ENCODE data around the gene SPINK8.
"Not testable (repeated sequence)": the region's sequence is repeated elsewhere in the genome, so short reads cannot be mapped to it uniquely, and the experiment has no call there.

The SPINK8 gene

DNA sequence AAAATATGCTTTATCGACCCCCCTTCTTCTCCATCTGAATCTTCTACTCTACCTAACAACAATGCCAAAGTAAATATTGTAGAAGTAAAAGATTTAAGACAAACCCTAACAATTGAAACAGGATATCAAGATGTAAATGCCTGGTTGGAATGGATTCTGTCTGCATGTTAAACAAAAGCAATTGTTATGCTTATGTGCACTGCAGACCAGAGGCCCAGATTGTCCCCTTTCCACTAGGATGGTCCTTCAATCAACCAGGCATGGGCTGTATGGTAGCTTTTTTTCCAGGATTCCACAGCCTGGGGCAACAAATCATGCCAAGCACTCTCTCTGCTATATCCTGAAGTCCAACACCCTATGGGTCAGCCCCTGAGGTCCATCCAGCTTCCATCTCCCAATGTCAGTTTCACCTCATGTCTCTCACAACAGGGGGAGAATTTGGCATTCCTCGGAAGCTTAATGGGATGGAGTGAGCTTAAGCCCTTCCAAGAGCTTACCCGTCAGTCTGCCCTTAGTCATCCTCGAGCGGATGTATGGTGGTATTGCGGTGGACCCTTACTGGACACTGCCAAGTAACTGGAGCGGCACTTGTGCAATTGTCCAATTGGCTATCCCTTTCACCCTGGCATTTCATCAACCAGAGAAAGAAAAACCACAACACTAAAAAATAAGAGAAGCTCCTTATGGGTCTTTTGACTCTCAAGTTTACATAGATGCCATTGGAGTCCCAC is 56.4 kb downstream of the SPINK8 start:
- DNase-seq, result no peak

DNA sequence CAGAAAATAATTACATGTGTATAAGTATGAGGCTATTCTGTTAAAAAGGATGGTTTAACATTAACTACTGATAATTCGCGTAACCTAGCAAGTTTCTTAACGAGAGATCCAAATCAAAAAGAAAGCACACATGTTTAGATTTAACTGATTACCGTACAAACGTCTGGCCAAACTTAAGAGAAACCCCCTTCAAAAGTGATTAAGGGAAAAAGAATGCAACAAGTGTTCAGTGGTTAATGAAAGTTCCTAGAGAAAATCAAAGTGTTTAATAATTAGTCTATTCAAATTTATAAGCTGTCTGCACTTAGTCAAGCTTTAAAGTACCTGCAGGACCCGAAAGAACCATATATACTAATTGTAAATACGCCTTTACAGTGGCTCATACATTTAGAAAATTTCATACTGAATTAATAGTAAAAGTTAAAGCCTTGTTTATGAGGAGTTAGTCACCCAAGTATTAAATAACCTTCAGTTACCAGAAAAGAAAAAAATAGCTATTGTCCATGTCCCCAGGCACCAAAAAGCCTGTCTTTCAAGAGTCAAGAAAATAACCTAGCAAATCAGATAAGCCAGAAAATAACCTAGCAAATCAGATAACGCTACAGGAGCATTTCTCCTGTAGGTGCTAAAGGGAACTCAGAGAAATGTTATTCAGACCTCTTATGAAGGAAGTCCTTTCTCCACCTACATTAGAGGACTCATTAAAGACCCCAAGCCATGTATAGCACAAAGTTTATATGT is 58.0 kb downstream of the SPINK8 start:
- no peak for DNase-seq

DNA sequence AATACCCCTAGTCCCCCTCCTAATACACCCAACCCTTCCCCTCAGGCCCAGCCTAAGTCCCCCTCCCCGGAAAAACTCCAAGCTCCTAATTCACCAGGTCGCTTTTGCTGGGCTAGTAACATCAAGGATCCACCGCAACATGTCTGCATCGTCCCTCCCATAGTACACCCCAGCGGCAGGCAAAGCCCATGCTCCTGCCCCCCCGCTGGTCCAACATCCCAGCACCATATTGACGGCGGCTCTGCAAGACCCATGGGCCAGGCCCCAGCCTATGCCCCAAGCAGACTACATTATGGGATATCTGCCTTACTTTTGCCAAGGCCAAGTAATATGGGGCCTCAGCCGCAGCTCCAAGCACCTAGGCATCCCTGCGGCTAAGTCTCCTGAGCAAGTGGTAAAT is 59.0 kb downstream of the SPINK8 start:
- no peak for DNase-seq

DNA sequence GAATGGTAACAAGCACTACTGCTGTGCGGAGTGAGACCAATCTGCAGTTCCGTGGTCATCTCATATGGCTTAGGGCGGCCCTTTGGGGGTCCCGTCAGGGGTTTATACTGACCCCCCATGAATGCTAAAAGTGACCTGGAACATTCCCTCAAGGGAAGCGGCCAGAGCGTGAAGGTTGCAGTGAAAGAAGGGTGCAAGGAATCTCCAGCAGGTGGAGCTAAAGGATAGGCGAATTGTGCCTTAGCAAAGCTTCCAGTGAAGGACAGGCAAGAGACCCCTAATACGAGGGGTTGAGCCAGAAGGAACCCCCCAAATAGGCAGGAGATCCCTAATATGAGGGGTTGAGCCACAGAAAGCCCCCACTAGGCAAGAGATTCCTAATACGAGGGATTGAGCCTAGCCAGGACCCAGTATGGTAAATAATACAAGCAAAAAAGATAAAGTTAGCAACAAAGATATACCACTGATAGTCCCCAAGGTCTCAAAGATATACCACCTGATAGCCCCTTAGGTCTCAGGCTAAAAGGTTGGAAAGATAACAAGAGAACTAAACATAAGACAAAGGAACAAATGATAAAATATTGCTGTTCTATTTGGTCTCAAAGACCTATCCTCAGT is 59.8 kb downstream of the SPINK8 start:
- peak; percentile 65 for DNase-seq

DNA sequence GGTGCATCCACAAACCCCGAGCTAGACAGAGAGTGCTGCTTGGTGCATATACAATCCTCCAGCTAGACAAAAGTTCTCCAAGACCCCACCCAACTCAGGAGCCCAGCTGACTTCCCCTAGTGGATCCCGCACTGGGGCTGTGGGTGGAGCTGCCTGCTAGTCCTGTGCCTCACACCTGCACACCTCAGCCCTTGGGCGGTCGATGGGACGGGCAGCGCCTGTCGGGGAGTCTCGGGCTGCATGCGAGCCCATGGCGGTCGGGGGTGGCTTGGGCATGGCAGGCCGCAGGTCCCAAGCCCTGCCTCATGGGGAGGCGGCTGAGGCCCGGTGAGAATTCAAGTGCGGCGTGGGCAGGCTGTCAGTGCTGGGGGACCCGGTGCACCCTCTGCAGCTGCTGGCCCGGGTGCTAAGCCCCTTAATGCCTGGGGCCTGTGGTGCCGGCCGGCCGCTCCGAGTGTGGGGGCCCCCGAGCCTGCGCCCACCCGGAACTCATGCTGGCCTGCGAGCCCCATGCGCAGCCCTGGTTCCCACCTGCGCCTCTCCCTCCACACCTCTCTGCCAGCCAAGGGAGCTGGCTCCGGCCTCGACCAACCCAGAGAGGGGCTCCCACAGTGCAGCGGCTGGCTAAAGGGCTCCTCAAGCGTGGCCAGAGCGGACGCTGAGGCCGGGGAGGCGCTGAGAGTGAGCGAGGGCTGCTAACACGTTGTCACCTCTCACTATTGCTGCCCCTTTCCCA is 61.5 kb downstream of the SPINK8 start:
- DNase-seq, result no peak

DNA sequence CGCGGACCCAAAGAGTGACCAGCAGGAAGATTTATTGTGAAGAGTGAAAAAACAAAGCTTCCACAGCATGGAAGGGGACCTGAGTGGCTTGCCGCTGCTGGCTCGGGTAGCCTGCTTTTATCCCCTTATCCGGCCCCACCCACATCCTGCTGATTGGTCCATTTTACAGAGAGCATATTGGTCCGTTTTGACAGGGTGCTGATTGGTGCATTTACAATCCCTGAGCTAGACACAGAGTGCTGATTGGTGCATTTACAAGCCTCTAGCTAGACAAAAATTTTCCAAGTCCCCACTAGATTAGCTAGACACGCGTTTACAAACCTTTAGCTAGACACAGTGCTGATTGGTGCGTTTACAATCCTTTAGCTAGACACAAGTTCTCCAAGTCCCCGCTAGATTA is 62.2 kb downstream of the SPINK8 start:
- not testable (repeated sequence) for DNase-seq

DNA sequence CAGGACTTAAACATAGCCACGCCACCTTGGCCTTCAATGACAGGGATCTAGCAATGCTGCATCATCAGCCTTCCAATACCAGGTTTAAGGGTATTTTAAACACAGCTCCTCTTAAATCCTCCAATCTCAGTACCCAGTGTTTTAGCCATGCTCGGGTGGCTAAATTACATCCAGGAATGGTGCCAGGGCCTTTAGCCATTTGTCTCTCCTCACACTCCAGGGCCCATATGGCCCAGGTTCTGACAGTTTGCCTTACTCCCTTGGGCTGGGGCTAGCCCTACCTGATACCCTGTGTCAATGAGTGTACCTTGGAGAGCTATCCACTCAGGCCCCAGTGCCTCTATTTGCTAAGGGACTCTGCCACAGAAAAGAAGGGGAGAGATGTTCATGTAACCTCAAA is 63.2 kb downstream of the SPINK8 start:
- no peak for DNase-seq

DNA sequence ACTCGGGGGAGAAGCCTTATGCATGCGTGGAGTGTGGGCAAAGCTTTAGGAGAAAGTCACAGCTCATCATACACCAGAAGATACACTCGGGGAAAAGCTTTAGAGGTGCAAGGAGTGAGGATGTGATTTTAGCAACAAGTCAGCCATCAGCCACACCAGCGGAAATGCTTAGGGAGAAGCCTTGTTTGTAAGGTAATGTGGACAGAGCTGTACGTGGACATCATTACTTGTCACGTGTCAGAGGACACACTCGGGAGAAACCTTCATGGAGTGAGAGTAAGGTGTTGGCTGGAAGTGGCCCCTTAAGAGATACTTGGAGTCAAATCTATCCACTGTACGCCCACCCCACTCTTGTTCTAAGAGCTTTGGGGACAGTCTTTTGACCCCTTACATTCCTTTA is 63.9 kb downstream of the SPINK8 start:
- DNase-seq, result no peak

DNA sequence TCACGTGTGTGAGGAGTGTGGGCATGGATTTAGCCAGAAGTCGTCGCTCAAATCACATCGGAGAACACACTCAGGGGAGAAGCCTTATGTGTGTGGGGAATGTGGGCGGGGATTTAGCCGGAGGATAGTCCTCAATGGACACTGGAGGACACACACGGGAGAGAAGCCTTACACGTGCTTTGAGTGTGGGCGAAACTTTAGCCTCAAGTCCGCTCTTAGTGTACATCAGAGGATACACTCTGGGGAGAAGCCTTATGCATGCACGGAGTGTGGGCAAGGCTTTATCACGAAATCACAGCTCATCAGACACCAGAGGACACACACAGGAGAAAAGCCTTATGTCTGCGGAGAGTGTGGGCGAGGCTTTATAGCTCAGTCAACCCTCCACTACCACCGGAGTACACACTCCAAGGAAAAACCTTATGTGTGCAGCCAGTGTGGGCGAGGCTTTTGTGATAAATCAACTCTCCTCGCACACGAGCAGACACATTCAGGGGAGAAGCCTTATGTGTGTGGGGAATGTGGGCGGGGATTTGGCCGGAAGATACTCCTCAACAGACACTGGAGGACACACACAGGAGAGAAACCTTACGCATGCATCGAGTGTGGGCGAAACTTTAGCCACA is 64.4 kb downstream of the SPINK8 start:
- DNase-seq, result no peak

DNA sequence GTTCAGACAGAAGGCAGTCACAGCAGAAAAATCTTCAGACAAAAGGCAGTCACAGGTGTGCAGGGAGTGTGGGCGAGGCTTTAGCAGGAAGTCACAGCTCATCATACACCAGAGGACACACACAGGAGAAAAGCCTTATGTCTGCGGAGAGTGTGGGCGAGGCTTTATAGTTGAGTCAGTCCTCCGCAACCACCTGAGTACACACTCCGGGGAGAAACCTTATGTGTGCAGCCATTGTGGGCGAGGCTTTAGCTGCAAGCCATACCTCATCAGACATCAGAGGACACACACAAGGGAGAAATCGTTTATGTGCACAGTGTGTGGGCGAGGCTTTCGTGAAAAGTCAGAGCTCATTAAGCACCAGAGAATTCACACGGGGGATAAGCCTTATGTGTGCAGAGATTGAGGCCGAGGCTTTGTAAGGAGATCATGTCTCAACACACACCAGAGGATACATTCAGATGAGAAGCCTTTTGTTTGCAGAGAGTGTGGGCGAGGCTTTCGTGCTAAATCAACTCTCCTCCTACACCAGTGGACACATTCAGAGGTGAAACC is 65.0 kb downstream of the SPINK8 start:
- no peak for DNase-seq

DNA sequence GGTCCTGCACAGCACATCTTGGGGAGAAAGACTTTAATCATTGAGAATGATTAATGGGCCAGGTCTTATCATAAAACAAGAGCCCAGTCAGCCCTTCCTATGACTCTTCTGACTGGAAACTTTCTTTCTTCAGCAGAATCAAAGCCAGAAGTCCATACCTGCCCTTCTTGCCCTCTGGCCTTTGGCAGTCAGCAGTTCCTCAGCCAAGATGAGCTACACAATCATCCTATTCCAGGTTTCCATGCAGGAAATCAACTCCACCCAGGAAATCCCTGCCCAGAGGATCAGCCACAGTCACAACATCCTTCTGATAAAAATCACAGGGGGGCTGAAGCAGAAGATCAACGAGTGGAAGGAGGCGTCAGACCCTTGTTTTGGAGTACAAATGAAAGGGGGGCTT is 65.7 kb downstream of the SPINK8 start:
- no peak for DNase-seq

DNA sequence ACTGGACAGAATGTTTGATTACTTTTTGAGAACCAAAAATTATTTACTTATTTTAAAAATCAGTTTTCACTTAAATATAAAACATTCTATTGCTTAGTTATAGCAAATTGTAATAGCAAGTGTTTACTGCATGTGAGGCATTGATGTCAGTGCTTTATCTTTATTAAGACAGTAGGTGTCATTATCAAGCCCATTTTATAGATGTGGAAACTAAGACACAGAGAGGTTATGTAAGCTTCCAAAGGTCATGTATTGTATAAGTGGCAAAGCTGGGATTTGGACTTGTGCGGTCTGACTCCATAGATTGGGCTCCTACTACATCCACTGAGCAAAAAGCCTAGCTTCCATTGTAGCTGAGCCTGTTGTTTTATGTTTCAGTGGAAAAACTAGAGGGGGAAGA is 74.9 kb downstream of the SPINK8 start:
- DNase-seq, result no peak

Data from NCI-H1092 treated with DMSO at 0.1 percent for 48 hours (cell line).